ENCODE results near the gene CHSY1. TPM values are rescaled to one million over a fixed set of nuclear protein-coding genes. Genes with fewer than 3 reads are reported as not detected.

Gene CHSY1
- total and polyA plus RNA-seq, 10 of the 15 experiments (the other 5 are each of a cell fraction or from before 2014, with no cell fraction given), result 1.4 to 31.2 (median 10.5) TPM

GRCh38 chr15:101258238-101259144 is 6.6 kb upstream of the CHSY1 start (continued):
- TF ChIP-seq GATAD2B (conservative IDR thresholded peaks at IDR 0.05; ENCODE audit: low read depth), result no peak
- no peak for TF ChIP-seq RAD51 (IDR thresholded peaks at IDR 0.05)
- no peak for TF ChIP-seq CHD2 (IDR thresholded peaks at IDR 0.05; ENCODE audit: borderline replicate concordance, low read depth, low read length)
- TF ChIP-seq ZBTB33 (IDR thresholded peaks at IDR 0.05), result 0 out of 2 replicates have a peak, but pooled peaks have one; percentile 4
- no peak for TF ChIP-seq KAT2A (conservative IDR thresholded peaks at IDR 0.05; ENCODE audit: control insufficient read depth, low read depth, low read length)
- TF ChIP-seq HDGF (IDR thresholded peaks at IDR 0.05), result no peak
- TF ChIP-seq MTA2 (IDR thresholded peaks at IDR 0.05; ENCODE audit: low read depth), result no peak; the same call in 1 of the 2 replicates
- no peak for TF ChIP-seq IRF3 (IDR thresholded peaks at IDR 0.05)
- TF ChIP-seq ZBTB4 (CRISPR knock-in tag; IDR thresholded peaks at IDR 0.05), result no peak
- TF ChIP-seq PRDM15 (CRISPR knock-in tag; IDR thresholded peaks at IDR 0.05), result no peak
- peak; percentile 80 for TF ChIP-seq NR2F1 (conservative IDR thresholded peaks at IDR 0.05)
- no peak for TF ChIP-seq FOS (IDR thresholded peaks at IDR 0.05; ENCODE audit: borderline replicate concordance, extremely low read depth, insufficient read length)
- no peak for TF ChIP-seq ASH2L (IDR thresholded peaks at IDR 0.05; ENCODE audit: borderline replicate concordance, low read depth)
- TF ChIP-seq ZNF24 (IDR thresholded peaks at IDR 0.05), result no peak
- TF ChIP-seq RELB (IDR thresholded peaks at IDR 0.05; ENCODE audit: low read depth), result peak; percentile 83
- no peak for TF ChIP-seq FOXM1 (IDR thresholded peaks at IDR 0.05; ENCODE audit: low read depth, low read length)
- TF ChIP-seq MXI1 (IDR thresholded peaks at IDR 0.05; ENCODE audit: low read depth, low read length), result 0 out of 2 replicates have a peak, but pooled peaks have one; percentile 27

Measured in GM12878 (cell line).